ENCODE data around the gene PPARG. TPM values are rescaled to one million over a fixed set of nuclear protein-coding genes. Genes with fewer than 3 reads are reported as not detected.

PPARG gene
- total and polyA plus RNA-seq, 2 of the 8 experiments (the other 6 are each of a cell fraction or from before 2014, with no cell fraction given), result 0.06 TPM; not detected in 1

DNA sequence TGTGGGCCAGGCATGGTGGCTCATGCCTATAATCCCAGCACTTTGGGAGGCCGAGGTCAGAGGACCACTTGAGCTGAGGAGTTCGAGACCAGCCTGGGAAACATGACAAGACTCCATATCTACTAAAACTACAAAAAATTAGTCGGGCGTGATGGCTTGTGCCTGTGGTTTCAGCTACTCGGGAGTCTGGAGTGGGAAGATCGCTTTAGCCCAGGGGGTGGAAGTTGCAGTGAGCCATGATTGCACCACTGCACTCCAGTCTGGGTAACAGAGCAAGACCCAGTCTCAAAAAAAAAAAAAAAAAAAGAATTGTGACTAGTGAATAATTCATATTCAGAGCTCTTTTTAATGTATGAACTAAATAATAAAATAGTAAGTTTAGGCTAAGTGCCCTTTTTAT lies 107.6 kb downstream of the PPARG start:
- Histone ChIP-seq H3K56ac (replicated peaks; ENCODE audit: insufficient read length, low read depth, low read length) (no peak overlapping the region), H2BK20ac (ENCODE audit: low read length) (no peak overlapping the region), H4K91ac (replicated peaks; ENCODE audit: insufficient read length, low read length) (no peak overlapping the region), H2AFZ (ENCODE audit: low read length) (no peak overlapping the region), H2BK12ac (ENCODE audit: low read depth, low read length) (no peak overlapping the region), H3K9ac (replicated peaks in 1 of 4; ENCODE audit: extremely low read depth in 1 of 4, low read depth in 3 of 4, low read length in 3 of 4) (no peak overlapping the region), H3K79me2 (ENCODE audit: control insufficient read depth in 1 of 2, insufficient read depth in 2 of 2, low read length in 2 of 2) (no peaks in the 10 kb centered on the region), H4K20me1 (replicated peaks in 1 of 2; ENCODE audit: control insufficient read depth in 1 of 2, insufficient read depth in 2 of 2, low read length in 2 of 2) (no peaks in the 10 kb centered on the region), H3K27ac (ENCODE audit: low read depth, low read length) (no peak overlapping the region), H2BK120ac (replicated peaks; ENCODE audit: low read depth, low read length) (no peak overlapping the region), H4K8ac (ENCODE audit: extremely low read depth, insufficient read depth, low read length) (no peak overlapping the region), H3K18ac (ENCODE audit: extremely low read depth, low read length) (no peak overlapping the region), H3K79me1 (ENCODE audit: low read depth, low read length) (no peaks in the 10 kb centered on the region), H2BK15ac (ENCODE audit: low read length) (no peak overlapping the region), H3K9me3 (ENCODE audit: insufficient read depth in 2 of 2, low read depth in 1 of 2, low read length in 1 of 2) (no peaks in the 10 kb centered on the region), H3K4me3 (ENCODE audit: extremely low read depth in 1 of 4, insufficient read depth in 2 of 4, low read depth in 3 of 4, low read length in 4 of 4) (no peak overlapping the region), H2BK5ac (ENCODE audit: low read depth, low read length) (no peak overlapping the region), H3K23ac (ENCODE audit: insufficient read length) (no peak overlapping the region), H2AK5ac (ENCODE audit: low read depth, low read length) (no peak overlapping the region), H3K4ac (replicated peaks; ENCODE audit: insufficient read length, low read depth, low read length) (no peak overlapping the region), H4K5ac (ENCODE audit: insufficient read length, low read depth, low read length) (no peak overlapping the region), H3K4me1 (replicated peaks in 1 of 4; ENCODE audit: control insufficient read depth in 3 of 4, insufficient read depth in 4 of 4, low read length in 3 of 4) (no peaks in the 10 kb centered on the region), H3K14ac (ENCODE audit: insufficient read length) (no peak overlapping the region), H3K27me3 (replicated peaks in 1 of 4; ENCODE audit: control insufficient read depth in 3 of 4, extremely low read depth in 1 of 4, insufficient read depth in 3 of 4, low read length in 3 of 4) (no peaks in the 10 kb centered on the region; a peak in 1 of 7 replicates), H3K23me2 (ENCODE audit: low read depth, low read length) (no peaks in the 10 kb centered on the region), H3K36me3 (ENCODE audit: control insufficient read depth in 2 of 4, insufficient read depth in 4 of 4, low read length in 3 of 4) (no peaks in the 10 kb centered on the region), H3K4me2 (ENCODE audit: insufficient read depth in 1 of 2, low read depth in 2 of 2, low read length in 2 of 2) (no peak overlapping the region)
- ChIA-PET POLR2A (ENCODE audit: partially characterized antibody) (interaction anchor here (0.6 kb wide), 1 partner anchor 112 kb away, joined by 3 read pairs; no protein-coding TSS in a partner anchor), CTCF (ENCODE audit: partially characterized antibody) (interaction anchor here (0.6 to 2.0 kb wide), 4 partner anchors 11 to 83 kb away, joined by 3 to 5 read pairs (median 4); no protein-coding TSS in a partner anchor)
- DNase-seq (ENCODE audit: low read depth in 1 of 2, low spot score in 2 of 2) (no peak), FAIRE-seq (no peak)
- 79% methylated on average over 6 of the region's 6 CpGs; no CpG with 5 or more reads in 1 of the 2 experiments for WGBS, 2 experiments (ENCODE audit: extremely low coverage in 1 of 2, insufficient coverage in 1 of 2, insufficient read length in 1 of 2, insufficient replicate concordance in 2 of 2, low coverage in 1 of 2, low lambda C conversion rate in 2 of 2, missing lambda C conversion rate in 1 of 2)
- no peak for TF ChIP-seq BACH1 (IDR thresholded peaks at IDR 0.05; ENCODE audit: low read length)
- TF ChIP-seq CEBPB (IDR thresholded peaks at IDR 0.05; ENCODE audit: low read depth, low read length), result no peak
- no peak for TF ChIP-seq TEAD4 (IDR thresholded peaks at IDR 0.05; ENCODE audit: low read depth, low read length)
- TF ChIP-seq TAF1 (IDR thresholded peaks at IDR 0.05; ENCODE audit: low read depth, low read length), result no peak
- no peak for TF ChIP-seq CHD1 (IDR thresholded peaks at IDR 0.05; ENCODE audit: low read depth, low read length)
- no peak for TF ChIP-seq NANOG (IDR thresholded peaks at IDR 0.05; ENCODE audit: insufficient read depth, low read depth, low read length, poor library complexity, severe bottlenecking)
- TF ChIP-seq SIX5 (IDR thresholded peaks at IDR 0.05; ENCODE audit: low read depth, low read length), result no peak
- TF ChIP-seq POU5F1 (IDR thresholded peaks at IDR 0.05; ENCODE audit: low read depth, low read length), result no peak
- TF ChIP-seq, protein P1, sequence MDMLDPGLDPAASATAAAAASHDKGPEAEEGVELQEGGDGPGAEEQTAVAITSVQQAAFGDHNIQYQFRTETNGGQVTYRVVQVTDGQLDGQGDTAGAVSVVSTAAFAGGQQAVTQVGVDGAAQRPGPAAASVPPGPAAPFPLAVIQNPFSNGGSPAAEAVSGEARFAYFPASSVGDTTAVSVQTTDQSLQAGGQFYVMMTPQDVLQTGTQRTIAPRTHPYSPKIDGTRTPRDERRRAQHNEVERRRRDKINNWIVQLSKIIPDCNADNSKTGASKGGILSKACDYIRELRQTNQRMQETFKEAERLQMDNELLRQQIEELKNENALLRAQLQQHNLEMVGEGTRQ (IDR thresholded peaks at IDR 0.05; ENCODE audit: low read length), result no peak
- no peak for TF ChIP-seq BCL11A (IDR thresholded peaks at IDR 0.05; ENCODE audit: low read depth in 2 of 2, low read length in 2 of 2)
